Epithelial cell of proximal tubule (primary cell): ENCODE measurements around the gene DNMT3L. TPM values are rescaled to one million over a fixed set of nuclear protein-coding genes. Genes with fewer than 3 reads are reported as not detected.
"Not testable (repeated sequence)": the region's sequence is repeated elsewhere in the genome, so short reads cannot be mapped to it uniquely, and the experiment has no call there.

Experiments
- DNase-seq: peaks from one replicate; pipeline ENCODE4 v3.0.0-alpha.2; 2011; ENCODE audit warnings: low read depth
- H3K4me3 ChIP-seq: 2 replicates; pipeline ENCODE4 v1.5.1; 2011; ENCODE audit warnings: low read depth, mild to moderate bottlenecking, low read length
- total RNA-seq: library from RNA; depleted of rRNA; stranded (reverse); fragments of >200 nt; gene quantifications from 2 replicates; pipeline ENCODE4 v1.2.3, GENCODE V29; 2015
- TF ChIP-seq, protein P1 (sequence below): conservative IDR thresholded peaks from 2 replicates; pipeline ENCODE4 v1.5.1; 2012; ENCODE audit warnings: low read depth, mild to moderate bottlenecking, low read length

The DNMT3L gene
- total RNA-seq, 1 donor from 2014 or later = not detected

DNA sequence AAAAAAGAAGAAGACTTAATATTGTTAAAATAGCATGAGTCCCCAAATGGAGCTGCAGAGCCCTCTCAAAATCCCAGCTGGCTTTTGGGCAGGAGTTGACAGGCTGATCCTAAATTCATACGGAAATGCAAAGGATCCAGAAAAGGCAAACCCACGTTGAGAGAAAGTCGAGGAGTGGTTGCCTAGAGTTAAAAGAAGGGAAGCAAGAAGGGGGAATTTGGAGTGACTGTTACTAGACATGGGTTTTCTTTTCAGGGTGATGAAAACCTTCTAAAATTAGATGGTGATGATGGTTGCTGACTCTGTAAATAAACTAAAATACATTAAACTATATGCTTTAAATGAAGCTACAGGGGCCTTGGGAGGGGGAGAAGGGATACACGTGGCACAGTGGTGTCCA is 1.6 kb downstream of the DNMT3L start:
- no peak overlapping the region for H3K4me3 ChIP-seq
- no peak for DNase-seq
- TF ChIP-seq, protein P1, sequence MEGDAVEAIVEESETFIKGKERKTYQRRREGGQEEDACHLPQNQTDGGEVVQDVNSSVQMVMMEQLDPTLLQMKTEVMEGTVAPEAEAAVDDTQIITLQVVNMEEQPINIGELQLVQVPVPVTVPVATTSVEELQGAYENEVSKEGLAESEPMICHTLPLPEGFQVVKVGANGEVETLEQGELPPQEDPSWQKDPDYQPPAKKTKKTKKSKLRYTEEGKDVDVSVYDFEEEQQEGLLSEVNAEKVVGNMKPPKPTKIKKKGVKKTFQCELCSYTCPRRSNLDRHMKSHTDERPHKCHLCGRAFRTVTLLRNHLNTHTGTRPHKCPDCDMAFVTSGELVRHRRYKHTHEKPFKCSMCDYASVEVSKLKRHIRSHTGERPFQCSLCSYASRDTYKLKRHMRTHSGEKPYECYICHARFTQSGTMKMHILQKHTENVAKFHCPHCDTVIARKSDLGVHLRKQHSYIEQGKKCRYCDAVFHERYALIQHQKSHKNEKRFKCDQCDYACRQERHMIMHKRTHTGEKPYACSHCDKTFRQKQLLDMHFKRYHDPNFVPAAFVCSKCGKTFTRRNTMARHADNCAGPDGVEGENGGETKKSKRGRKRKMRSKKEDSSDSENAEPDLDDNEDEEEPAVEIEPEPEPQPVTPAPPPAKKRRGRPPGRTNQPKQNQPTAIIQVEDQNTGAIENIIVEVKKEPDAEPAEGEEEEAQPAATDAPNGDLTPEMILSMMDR = no peak

- no peak overlapping the region for H3K4me3 ChIP-seq
- TF ChIP-seq, protein P1 = no peak
- no peak for DNase-seq
These were observed 2.5 kb downstream of the DNMT3L start for GRCh38 chr21:44259082-44259705.

DNA sequence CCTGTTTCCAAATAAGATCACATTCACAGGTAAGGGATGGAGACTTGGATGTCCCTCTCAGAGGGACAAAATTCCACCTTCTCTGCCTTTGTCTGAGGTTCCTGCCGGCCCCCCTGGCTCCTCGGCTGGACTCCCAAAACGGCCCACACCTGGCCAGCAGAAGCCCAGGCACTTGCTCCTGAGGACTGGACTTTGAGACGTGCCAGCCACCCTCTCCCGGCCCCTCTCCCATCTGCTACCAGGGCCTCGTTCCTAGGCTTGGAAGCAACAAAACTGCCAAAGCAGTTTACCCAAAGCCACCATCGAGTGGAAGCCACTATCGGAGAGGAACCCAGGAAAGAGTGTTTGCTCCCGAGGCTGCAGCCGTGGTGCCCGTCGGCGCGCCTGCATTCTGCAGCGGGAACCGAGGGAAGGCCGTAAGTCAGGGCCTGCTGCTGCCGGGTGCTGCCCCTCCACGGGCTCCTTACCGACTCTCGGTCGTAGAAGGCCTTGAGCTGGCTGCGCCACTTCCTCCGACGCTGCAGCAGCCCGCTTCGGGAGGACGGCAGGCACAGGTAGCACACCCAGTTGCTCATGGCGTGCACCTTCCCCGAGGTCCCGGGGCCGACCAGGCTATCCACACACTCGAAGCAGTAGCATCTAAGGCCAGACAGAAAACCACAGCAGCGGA is 3.5 kb downstream of the DNMT3L start:
- TF ChIP-seq, protein P1 = no peak
- no peak overlapping the region for H3K4me3 ChIP-seq
- DNase-seq = no peak

DNA sequence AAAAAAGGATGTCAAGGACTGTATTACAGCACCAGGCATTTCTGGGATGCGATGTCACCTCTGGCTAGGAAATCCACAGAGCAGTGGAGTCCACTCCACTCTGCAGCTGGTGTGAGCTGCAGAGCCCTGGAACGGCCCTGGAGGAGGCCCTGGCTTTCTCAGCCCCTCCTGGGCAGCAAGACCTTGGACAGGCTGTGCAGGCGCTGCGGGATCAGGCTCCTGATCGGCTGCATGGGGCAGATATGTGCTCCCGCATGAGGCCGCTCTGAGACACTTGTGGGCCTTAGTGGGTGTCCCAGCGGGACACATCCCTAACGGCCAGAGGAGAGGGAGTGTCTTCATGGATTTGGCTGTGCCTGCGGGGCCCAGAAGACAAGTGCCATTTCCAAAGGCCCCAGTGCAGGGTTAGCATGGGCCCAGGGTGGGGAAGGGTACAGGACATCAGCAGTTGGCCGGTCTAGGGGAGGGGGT is 6.2 kb downstream of the DNMT3L start:
- TF ChIP-seq, protein P1 = no peak
- no peak for DNase-seq
- no peak overlapping the region for H3K4me3 ChIP-seq

GRCh38 chr21:44253832-44254710 is 7.6 kb downstream of the DNMT3L start:
- TF ChIP-seq, protein P1 = no peak
- H3K4me3 ChIP-seq = no peak overlapping the region

DNA sequence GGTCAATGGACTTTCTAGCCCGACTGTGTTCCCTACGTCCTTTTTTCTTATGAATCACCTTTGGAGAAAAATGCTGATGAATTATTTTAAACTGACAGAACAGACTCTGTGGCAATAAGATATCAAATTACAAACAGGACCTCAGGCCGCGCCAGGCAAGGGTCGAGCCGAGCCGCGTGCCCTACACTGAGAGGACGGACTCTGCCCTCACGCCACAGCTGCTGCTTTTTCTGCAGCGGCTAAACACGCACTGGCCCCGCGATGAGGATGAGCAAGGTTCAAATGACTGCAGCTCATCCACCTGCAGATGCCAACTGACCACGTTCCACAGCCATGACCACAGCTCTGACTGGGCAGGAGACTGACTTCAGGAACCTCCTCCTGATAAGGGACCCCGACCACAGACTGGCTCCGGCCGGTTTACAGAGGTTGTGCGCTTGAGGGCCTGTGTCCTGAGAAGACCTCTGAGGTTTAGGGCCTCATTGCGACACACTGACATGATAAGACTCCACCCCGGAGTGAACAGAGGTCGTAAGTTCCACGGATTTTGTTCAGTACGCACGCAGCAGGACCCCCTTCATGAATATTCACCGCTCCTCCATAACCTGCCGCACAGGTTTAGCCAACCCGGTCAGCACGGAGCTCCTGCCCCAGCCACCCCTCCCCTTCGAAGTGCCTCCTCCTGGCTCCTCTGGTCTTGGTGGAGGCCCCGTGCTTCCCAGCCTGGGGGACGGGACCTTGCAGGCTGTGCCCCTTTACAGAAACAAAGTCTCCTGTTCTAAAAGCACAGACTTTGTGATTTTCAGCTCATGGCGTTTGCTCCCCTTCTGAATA is 12.3 kb downstream of the DNMT3L start:
- H3K4me3 ChIP-seq, DNase-seq: not testable (repeated sequence)

More at GRCh38 chr21:44253832-44254710, 7.6 kb downstream of the DNMT3L start:
- DNase-seq = no peak

DNA sequence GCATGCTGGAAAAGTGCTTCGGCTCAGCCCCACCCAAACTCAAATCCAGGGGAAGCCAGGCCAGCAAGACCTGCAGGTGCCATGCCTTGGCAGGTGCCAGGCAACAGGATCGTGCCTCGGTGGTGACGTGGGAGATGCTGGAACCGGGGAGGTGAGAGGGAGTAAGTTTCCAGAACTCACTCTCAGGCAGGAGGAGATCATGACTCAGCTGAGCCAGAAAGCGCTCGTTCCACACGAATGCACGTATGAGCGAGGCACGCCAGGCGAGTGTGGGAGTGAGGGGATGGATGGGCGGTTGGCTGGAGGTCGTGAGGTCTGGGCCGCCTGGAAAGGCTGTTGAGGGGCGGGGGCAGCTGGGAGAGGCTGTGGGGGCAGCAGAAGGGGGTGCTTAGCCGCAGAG is 13.8 kb downstream of the DNMT3L start:
- DNase-seq, H3K4me3 ChIP-seq: not testable (repeated sequence)

DNA sequence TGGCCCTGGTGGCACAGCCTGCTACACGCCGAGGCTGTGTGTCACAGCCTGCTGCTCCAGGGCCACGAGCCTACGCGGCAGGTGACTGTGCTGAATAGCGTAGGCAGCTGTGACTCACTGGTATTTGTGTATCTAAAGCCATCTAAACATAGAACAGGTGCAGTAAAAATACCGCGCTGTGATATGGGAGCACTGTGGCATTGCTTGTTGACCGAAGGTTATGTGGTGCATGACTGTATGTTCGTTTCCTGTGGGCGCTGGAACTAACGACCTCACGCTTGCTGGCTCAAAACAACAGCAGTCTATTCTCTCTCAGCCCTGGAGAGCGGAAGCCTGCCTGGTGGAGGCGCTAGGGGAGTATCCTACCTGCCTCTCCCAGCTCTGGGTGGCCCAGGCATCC is 17.7 kb downstream of the DNMT3L start:
- not testable (repeated sequence) for DNase-seq, H3K4me3 ChIP-seq

DNA sequence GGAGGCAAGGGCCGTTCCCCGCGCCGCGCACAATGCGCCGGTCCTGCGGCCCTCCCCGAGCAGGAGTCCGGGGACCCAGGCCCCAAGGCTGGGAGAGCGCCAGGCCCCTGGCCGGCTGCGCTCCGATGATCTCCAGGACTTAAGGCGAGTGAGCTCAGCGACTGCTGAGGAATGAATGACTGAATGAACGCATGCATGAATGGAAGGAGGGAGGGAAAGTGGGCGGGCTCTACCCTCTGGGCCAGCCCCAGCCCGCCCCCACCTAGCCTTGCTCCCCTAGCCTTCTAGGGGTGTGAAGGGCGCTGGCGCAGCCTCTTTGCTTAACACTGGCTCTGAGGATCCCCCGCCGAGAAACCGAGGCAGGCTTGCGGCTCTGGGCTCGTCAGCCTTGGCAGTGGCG is 20.4 kb downstream of the DNMT3L start:
- DNase-seq, H3K4me3 ChIP-seq: not testable (repeated sequence)

DNA sequence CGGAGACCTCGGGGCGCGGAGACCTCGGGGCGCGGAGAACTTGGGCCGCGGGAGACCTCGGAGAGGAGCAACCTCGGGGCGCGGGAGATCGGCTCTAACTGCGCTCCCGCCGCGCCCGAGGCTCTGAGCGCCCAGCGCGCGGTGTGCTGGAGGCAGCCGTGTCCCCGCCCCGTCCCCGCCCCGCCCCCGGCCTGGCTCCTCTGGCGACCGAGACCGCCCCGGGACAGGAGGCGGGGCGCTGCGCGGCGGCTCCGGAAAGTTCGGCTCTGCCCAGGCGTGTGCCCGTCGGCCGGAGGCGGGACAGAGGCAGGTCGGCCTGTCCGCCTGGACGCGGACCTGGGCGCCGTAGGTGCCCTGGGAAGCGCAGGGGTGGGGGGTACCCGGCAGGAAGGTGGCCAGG is 20.9 kb downstream of the DNMT3L start, which contains the start of gene ICOSLG:
Gene ICOSLG, minus strand, starts transcription at position 102 of the 400 bp plus-strand sequence. CDS start 126 bp downstream, outside the sequence.
- not testable (repeated sequence) for DNase-seq, H3K4me3 ChIP-seq

- H3K4me3 ChIP-seq, DNase-seq: not testable (repeated sequence)
These were observed 21.3 kb downstream of the DNMT3L start for GRCh38 chr21:44240353-44240752.

GRCh38 chr21:44229561-44229960 is 32.1 kb downstream of the DNMT3L start:
- not testable (repeated sequence) for DNase-seq, H3K4me3 ChIP-seq
